ENCODE results near the gene HS3ST4. TPM values are rescaled to one million over a fixed set of nuclear protein-coding genes. Genes with fewer than 3 reads are reported as not detected.
A peak's percentile ranks its signal among the peaks of the same experiment; 100 is the strongest.

HS3ST4 gene
- total and polyA plus RNA-seq, 2 experiments from 2014 or later, result 0.44 to 2.1 TPM

GRCh38 chr16:26175944-26176343 is 484.2 kb downstream of the HS3ST4 start (continued):
- TF ChIP-seq, protein P1, sequence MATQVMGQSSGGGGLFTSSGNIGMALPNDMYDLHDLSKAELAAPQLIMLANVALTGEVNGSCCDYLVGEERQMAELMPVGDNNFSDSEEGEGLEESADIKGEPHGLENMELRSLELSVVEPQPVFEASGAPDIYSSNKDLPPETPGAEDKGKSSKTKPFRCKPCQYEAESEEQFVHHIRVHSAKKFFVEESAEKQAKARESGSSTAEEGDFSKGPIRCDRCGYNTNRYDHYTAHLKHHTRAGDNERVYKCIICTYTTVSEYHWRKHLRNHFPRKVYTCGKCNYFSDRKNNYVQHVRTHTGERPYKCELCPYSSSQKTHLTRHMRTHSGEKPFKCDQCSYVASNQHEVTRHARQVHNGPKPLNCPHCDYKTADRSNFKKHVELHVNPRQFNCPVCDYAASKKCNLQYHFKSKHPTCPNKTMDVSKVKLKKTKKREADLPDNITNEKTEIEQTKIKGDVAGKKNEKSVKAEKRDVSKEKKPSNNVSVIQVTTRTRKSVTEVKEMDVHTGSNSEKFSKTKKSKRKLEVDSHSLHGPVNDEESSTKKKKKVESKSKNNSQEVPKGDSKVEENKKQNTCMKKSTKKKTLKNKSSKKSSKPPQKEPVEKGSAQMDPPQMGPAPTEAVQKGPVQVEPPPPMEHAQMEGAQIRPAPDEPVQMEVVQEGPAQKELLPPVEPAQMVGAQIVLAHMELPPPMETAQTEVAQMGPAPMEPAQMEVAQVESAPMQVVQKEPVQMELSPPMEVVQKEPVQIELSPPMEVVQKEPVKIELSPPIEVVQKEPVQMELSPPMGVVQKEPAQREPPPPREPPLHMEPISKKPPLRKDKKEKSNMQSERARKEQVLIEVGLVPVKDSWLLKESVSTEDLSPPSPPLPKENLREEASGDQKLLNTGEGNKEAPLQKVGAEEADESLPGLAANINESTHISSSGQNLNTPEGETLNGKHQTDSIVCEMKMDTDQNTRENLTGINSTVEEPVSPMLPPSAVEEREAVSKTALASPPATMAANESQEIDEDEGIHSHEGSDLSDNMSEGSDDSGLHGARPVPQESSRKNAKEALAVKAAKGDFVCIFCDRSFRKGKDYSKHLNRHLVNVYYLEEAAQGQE (IDR thresholded peaks at IDR 0.05; ENCODE audit: unreplicated experiment), result no peak
- TF ChIP-seq CREB1 (CRISPR knock-in tag; IDR thresholded peaks at IDR 0.05; ENCODE audit: low read depth), result no peak
- TF ChIP-seq, protein P2, sequence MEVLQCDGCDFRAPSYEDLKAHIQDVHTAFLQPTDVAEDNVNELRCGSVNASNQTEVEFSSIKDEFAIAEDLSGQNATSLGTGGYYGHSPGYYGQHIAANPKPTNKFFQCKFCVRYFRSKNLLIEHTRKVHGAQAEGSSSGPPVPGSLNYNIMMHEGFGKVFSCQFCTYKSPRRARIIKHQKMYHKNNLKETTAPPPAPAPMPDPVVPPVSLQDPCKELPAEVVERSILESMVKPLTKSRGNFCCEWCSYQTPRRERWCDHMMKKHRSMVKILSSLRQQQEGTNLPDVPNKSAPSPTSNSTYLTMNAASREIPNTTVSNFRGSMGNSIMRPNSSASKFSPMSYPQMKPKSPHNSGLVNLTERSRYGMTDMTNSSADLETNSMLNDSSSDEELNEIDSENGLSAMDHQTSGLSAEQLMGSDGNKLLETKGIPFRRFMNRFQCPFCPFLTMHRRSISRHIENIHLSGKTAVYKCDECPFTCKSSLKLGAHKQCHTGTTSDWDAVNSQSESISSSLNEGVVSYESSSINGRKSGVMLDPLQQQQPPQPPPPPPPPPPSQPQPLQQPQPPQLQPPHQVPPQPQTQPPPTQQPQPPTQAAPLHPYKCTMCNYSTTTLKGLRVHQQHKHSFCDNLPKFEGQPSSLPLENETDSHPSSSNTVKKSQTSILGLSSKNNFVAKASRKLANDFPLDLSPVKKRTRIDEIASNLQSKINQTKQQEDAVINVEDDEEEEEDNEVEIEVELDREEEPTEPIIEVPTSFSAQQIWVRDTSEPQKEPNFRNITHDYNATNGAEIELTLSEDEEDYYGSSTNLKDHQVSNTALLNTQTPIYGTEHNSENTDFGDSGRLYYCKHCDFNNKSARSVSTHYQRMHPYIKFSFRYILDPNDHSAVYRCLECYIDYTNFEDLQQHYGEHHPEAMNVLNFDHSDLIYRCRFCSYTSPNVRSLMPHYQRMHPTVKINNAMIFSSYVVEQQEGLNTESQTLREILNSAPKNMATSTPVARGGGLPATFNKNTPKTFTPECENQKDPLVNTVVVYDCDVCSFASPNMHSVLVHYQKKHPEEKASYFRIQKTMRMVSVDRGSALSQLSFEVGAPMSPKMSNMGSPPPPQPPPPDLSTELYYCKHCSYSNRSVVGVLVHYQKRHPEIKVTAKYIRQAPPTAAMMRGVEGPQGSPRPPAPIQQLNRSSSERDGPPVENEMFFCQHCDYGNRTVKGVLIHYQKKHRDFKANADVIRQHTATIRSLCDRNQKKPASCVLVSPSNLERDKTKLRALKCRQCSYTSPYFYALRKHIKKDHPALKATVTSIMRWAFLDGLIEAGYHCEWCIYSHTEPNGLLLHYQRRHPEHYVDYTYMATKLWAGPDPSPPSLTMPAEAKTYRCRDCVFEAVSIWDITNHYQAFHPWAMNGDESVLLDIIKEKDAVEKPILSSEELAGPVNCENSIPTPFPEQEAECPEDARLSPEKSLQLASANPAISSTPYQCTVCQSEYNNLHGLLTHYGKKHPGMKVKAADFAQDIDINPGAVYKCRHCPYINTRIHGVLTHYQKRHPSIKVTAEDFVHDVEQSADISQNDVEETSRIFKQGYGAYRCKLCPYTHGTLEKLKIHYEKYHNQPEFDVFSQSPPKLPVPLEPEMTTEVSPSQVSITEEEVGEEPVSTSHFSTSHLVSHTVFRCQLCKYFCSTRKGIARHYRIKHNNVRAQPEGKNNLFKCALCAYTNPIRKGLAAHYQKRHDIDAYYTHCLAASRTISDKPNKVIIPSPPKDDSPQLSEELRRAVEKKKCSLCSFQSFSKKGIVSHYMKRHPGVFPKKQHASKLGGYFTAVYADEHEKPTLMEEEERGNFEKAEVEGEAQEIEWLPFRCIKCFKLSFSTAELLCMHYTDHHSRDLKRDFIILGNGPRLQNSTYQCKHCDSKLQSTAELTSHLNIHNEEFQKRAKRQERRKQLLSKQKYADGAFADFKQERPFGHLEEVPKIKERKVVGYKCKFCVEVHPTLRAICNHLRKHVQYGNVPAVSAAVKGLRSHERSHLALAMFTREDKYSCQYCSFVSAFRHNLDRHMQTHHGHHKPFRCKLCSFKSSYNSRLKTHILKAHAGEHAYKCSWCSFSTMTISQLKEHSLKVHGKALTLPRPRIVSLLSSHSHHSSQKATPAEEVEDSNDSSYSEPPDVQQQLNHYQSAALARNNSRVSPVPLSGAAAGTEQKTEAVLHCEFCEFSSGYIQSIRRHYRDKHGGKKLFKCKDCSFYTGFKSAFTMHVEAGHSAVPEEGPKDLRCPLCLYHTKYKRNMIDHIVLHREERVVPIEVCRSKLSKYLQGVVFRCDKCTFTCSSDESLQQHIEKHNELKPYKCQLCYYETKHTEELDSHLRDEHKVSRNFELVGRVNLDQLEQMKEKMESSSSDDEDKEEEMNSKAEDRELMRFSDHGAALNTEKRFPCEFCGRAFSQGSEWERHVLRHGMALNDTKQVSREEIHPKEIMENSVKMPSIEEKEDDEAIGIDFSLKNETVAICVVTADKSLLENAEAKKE (CRISPR knock-in tag; IDR thresholded peaks at IDR 0.05), result no peak
- TF ChIP-seq EZH2phosphoT487 (IDR thresholded peaks at IDR 0.05; ENCODE audit: unreplicated experiment), result no peak

- Histone ChIP-seq H3K4me3 (0 out of 2 replicates have a peak overlapping the region, but pooled peaks have one; percentile 5), H2AFZ (no peak overlapping the region), H3K79me2 (replicated peaks; ENCODE audit: insufficient read depth) (no peaks in the 10 kb centered on the region), H3K4me2 (peak overlapping the region; percentile 28), H3K27ac (ENCODE audit: low read depth) (peak overlapping the region; percentile 89), H3K36me3 (ENCODE audit: insufficient read depth) (no peaks in the 10 kb centered on the region), H3K27me3 (ENCODE audit: insufficient read depth) (no peaks in the 10 kb centered on the region), H3K4me1 (ENCODE audit: insufficient read depth) (peaks cover 15% of the 10 kb centered on the region), H4K20me1 (replicated peaks; ENCODE audit: insufficient read depth) (no peaks in the 10 kb centered on the region), H3K9me2 (ENCODE audit: insufficient read depth) (no peaks in the 10 kb centered on the region), H3F3A (replicated peaks; ENCODE audit: low read depth) (no peaks in the 10 kb centered on the region)
- peak; percentile 65 for DNase-seq (ENCODE audit: low spot score)
- Mint-ChIP-seq H3K4me3 (no peak overlapping the region), H3K4me1 (peaks cover 24% of the 10 kb centered on the region), H3K27ac (peak overlapping the region; percentile 62; the same call in 1 of the 2 replicates), H3K36me3 (ENCODE audit: low read depth) (peaks cover 29% of the 10 kb centered on the region), H3K9me3 (peaks cover 71% of the 10 kb centered on the region), H3K27me3 (ENCODE audit: insufficient read depth, low read depth, poor library complexity) (peaks cover 3% of the 10 kb centered on the region)
- peak; percentile 91 for ATAC-seq
- TF ChIP-seq, protein P3, sequence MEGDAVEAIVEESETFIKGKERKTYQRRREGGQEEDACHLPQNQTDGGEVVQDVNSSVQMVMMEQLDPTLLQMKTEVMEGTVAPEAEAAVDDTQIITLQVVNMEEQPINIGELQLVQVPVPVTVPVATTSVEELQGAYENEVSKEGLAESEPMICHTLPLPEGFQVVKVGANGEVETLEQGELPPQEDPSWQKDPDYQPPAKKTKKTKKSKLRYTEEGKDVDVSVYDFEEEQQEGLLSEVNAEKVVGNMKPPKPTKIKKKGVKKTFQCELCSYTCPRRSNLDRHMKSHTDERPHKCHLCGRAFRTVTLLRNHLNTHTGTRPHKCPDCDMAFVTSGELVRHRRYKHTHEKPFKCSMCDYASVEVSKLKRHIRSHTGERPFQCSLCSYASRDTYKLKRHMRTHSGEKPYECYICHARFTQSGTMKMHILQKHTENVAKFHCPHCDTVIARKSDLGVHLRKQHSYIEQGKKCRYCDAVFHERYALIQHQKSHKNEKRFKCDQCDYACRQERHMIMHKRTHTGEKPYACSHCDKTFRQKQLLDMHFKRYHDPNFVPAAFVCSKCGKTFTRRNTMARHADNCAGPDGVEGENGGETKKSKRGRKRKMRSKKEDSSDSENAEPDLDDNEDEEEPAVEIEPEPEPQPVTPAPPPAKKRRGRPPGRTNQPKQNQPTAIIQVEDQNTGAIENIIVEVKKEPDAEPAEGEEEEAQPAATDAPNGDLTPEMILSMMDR (conservative IDR thresholded peaks at IDR 0.05; ENCODE audit: low read depth in 2 of 2), result no peak
- no peak for TF ChIP-seq CREB1 (CRISPR knock-in tag; IDR thresholded peaks at IDR 0.05; ENCODE audit: low read depth)
- TF ChIP-seq, protein P1 (IDR thresholded peaks at IDR 0.05; ENCODE audit: unreplicated experiment), result no peak
- peak; percentile 79 for TF ChIP-seq NANOG (IDR thresholded peaks at IDR 0.05; ENCODE audit: borderline replicate concordance)
Measured at GRCh38 chr16:26177438-26177837, 485.7 kb downstream of the HS3ST4 start.
